Left renal cortex interstitium (tissue), 4 donors: ENCODE results near the gene CHD5. TPM values are rescaled to one million over a fixed set of nuclear protein-coding genes. Genes with fewer than 3 reads are reported as not detected.

Source experiments
- DNase-seq, 4 donors: peaks; one replicate each; pipeline ENCODE4 v3.0.0-alpha.2; 2013; ENCODE audit warnings: low read depth in 4 of 4, low spot score in 2 of 4, missing footprints in 1 of 4
- polyA plus RNA-seq, 4 donors: library from polyadenylated mRNA; unstranded; fragments of 120-200 nt; gene quantifications; one replicate each; pipeline ENCODE4 v1.2.1, GENCODE V29; 2013; ENCODE audit not compliant: insufficient read length in 4 of 4

The CHD5 gene
- polyA plus RNA-seq, 4 donors: 0.22 to 0.82 (median 0.30) TPM

- no peak for DNase-seq
Measured at GRCh38 chr1:6162341-6162740, 17.8 kb downstream of the CHD5 start.

GRCh38 chr1:6158181-6158580 is 21.9 kb downstream of the CHD5 start:
- no peak for DNase-seq

GRCh38 chr1:6157528-6158174 is 22.5 kb downstream of the CHD5 start:
- DNase-seq: no peak

GRCh38 chr1:6157132-6157527 is 23.0 kb downstream of the CHD5 start:
- no peak for DNase-seq

- DNase-seq: no peak
Measured at GRCh38 chr1:6154525-6155319, 25.4 kb downstream of the CHD5 start.

GRCh38 chr1:6152882-6153281 is 27.2 kb downstream of the CHD5 start:
- DNase-seq: no peak

GRCh38 chr1:6152181-6152580 is 27.9 kb downstream of the CHD5 start:
- no peak for DNase-seq

- DNase-seq: no peak
Measured at GRCh38 chr1:6151291-6151822, 28.8 kb downstream of the CHD5 start.

GRCh38 chr1:6150006-6150938 is 29.8 kb downstream of the CHD5 start:
- no peak for DNase-seq

GRCh38 chr1:6149597-6149996 is 30.5 kb downstream of the CHD5 start:
- DNase-seq: no peak

- peak in 1 of 4 donors; percentile 27 for DNase-seq
Measured at GRCh38 chr1:6148497-6149241, 31.5 kb downstream of the CHD5 start.

- no peak for DNase-seq
Measured at GRCh38 chr1:6145864-6146410, 34.2 kb downstream of the CHD5 start.

GRCh38 chr1:6145396-6145750 is 34.7 kb downstream of the CHD5 start:
- no peak for DNase-seq

GRCh38 chr1:6144647-6145395 is 35.3 kb downstream of the CHD5 start:
- no peak for DNase-seq

GRCh38 chr1:6144175-6144574 is 35.9 kb downstream of the CHD5 start:
- DNase-seq: no peak

- no peak for DNase-seq
Measured at GRCh38 chr1:6143395-6143794, 36.7 kb downstream of the CHD5 start.

GRCh38 chr1:6142734-6143133 is 37.4 kb downstream of the CHD5 start:
- no peak for DNase-seq

- DNase-seq: no peak
Measured at GRCh38 chr1:6142036-6142621, 38.0 kb downstream of the CHD5 start.

- no peak for DNase-seq
Measured at GRCh38 chr1:6141592-6141991, 38.5 kb downstream of the CHD5 start.
